Psoas muscle (tissue), 8 donors: ENCODE data around the gene SMURF2. TPM values are rescaled to one million over a fixed set of nuclear protein-coding genes. Genes with fewer than 3 reads are reported as not detected.

Experiments used
- ATAC-seq, 4 donors: fragments of 200-7000 bp; cut with Tn5 transposase; one replicate each; pipeline ENCODE4 v1.9.1; 2020; ENCODE audit warnings: moderate library complexity in 3 of 4, mild to moderate bottlenecking in 2 of 4
- DNase-seq, 2 donors: peaks; one replicate each; pipeline ENCODE4 v3.0.0-alpha.2; 2020
- H3K27ac ChIP-seq: fragments of 200-600 bp; one replicate; pipeline ENCODE4 v1.8.0; 2022
- H3K27me3 ChIP-seq, 3 donors: fragments of 200-600 bp in 1 of 3; one replicate each; pipeline versions ENCODE4 v1.6.1 to v1.8.0; 2013 to 2022; ENCODE audit warnings: low read length in 2 of 3, mild to moderate bottlenecking in 2 of 3, moderate library complexity in 1 of 3; ENCODE audit not compliant: insufficient read depth in 3 of 3
- H3K36me3 ChIP-seq, 2 donors: fragments of 200-600 bp in 1 of 2; one replicate each; pipeline versions ENCODE4 v1.6.1 to v1.8.0; 2013 to 2022; ENCODE audit warnings: low read depth in 1 of 2, mild to moderate bottlenecking in 1 of 2, moderate library complexity in 1 of 2; ENCODE audit not compliant: insufficient read depth in 1 of 2
- H3K4me1 ChIP-seq: fragments of 200-600 bp; one replicate; pipeline ENCODE4 v1.8.0; 2022
- H3K4me3 ChIP-seq: fragments of 200-600 bp; one replicate; pipeline ENCODE4 v1.8.0; 2022; ENCODE audit warnings: mild to moderate bottlenecking
- H3K9me3 ChIP-seq: fragments of 200-600 bp; one replicate; pipeline ENCODE4 v1.8.0; 2022
- WGBS, 3 donors: extraction: QIAGEN DNeasy Blood & Tissue Kit; methylation state at CpG; one replicate each; pipeline versions ENCODE4 v1.1.6 to v1.1.7; 2013; 5-methylcytosine and 5-hydroxymethylcytosine counted together
- intact Hi-C, 2 donors: fragments of 100-400 bp; cut with DNase I; formaldehyde crosslinking; loops; one replicate each; pipeline versions ENCODE4 v1.11.0 to v1.14.2; 2022
- polyA plus RNA-seq, 3 donors: library from polyadenylated mRNA; stranded (reverse); fragments of 200-250 nt; gene quantifications; one replicate each; pipeline ENCODE4 v1.2.3, GENCODE V29; 2013
- total RNA-seq, 4 donors: library from RNA; stranded (reverse); fragmentation: NEBNext Ultra II Directional in 2 of 4; extraction: Animal tissue kit (Norgen Biotek cat#: 25700) in 2 of 4; gene quantifications; one replicate each; pipeline versions ENCODE4 v1.2.1 to v1.2.4, GENCODE V29; 2021 to 2023
- TF ChIP-seq, protein P1 (sequence below): fragments of 200-600 bp; IDR thresholded peaks from one replicate; pipeline ENCODE4 v1.8.0; 2022; ENCODE audit warnings: antibody characterized with exemption
- donor health status: healthy with polysubstance abuse.
- donor health status: DM: no; HTN: no; CAD: no; lungs with moderate emphysema.
- donor health status: Bipolar disorder and iron deficiency.
- donor health status: healthy.
- donor health status: DM: yes; HTN: yes; CAD: no.
- donor health status: DM: no; HTN: no; CAD: no.
- donor health status: DM: no; HTN: no; CAD: no.
- donor health status: DM: yes; HTN: yes; CAD: no.

Gene SMURF2
- total and polyA plus RNA-seq, 7 donors = 4.3 to 12.0 (median 8.3) TPM

DNA sequence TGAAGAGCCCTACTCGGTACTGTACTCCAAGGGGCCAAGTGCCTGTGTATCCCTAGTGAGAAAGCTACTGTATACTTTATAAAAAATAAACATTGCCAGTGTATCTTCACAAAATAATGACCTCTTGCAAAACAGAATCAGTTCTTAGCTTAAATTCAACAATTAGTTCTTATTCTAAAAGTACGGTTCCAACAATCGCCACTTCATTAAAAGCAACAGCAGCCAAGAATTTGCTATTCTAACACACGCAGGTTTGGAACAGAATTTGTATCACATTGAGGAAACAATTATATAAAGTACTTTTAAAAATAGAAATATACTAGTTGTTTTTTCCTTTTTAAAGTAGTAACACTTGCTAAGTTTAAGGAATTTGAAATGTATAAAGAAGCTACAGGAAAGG, 106.8 kb downstream of the SMURF2 start:
- Histone ChIP-seq H3K4me1 (no peaks in the 10 kb centered on the region), H3K4me3 (no peak overlapping the region), H3K9me3 (no peaks in the 10 kb centered on the region), H3K36me3 (peaks cover 2 to 87% of the 10 kb centered on the region in 2 donors), H3K27ac (no peak overlapping the region), H3K27me3 (no peaks in the 10 kb centered on the region)
- DNase-seq (no peak), ATAC-seq (no peak)
- WGBS, 3 donors = 83 to 86% (median 86%) methylated on average over 4 of the region's 4 CpGs
- TF ChIP-seq, protein P1, sequence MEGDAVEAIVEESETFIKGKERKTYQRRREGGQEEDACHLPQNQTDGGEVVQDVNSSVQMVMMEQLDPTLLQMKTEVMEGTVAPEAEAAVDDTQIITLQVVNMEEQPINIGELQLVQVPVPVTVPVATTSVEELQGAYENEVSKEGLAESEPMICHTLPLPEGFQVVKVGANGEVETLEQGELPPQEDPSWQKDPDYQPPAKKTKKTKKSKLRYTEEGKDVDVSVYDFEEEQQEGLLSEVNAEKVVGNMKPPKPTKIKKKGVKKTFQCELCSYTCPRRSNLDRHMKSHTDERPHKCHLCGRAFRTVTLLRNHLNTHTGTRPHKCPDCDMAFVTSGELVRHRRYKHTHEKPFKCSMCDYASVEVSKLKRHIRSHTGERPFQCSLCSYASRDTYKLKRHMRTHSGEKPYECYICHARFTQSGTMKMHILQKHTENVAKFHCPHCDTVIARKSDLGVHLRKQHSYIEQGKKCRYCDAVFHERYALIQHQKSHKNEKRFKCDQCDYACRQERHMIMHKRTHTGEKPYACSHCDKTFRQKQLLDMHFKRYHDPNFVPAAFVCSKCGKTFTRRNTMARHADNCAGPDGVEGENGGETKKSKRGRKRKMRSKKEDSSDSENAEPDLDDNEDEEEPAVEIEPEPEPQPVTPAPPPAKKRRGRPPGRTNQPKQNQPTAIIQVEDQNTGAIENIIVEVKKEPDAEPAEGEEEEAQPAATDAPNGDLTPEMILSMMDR = no peak
- intact Hi-C loops = no loop called here

DNA sequence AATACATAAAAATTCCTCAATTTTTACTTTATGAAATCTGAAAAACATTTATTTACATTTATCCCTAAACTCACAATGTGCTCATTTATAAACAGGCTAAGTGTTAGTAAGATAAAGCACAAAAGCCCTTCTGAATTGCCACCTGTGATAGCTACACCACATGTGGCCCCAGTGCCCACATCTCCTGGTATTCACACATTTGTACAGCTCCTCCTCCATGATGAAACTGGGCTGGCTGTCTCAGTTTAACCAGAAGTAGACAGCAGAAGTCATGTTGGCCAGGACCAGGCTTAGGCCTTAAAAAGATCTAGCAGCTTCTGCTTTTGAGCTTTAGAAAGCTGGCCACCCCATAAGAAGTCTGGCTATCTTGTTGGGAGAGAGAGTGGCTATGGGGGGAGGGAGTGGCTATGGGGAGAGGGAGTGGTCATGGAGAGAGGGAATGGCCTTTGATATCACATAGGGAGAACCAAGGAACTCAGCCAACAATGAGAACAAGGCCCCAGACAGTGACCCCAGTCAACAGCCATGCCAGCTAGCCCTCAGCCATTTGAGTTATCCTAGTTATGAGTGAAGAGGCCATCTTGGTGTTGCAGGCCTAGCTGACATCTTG, 108.0 kb downstream of the SMURF2 start:
- no peaks in the 10 kb centered on the region for H3K27me3 ChIP-seq
- peaks cover 2 to 87% of the 10 kb centered on the region in 2 donors for H3K36me3 ChIP-seq
- ATAC-seq = no peak
- H3K27ac ChIP-seq = no peak overlapping the region
- H3K4me3 ChIP-seq = no peak overlapping the region
- H3K4me1 ChIP-seq = no peaks in the 10 kb centered on the region
- DNase-seq = no peak
- no peaks in the 10 kb centered on the region for H3K9me3 ChIP-seq
- intact Hi-C loops = no loop called here
- TF ChIP-seq, protein P1 = no peak

DNA sequence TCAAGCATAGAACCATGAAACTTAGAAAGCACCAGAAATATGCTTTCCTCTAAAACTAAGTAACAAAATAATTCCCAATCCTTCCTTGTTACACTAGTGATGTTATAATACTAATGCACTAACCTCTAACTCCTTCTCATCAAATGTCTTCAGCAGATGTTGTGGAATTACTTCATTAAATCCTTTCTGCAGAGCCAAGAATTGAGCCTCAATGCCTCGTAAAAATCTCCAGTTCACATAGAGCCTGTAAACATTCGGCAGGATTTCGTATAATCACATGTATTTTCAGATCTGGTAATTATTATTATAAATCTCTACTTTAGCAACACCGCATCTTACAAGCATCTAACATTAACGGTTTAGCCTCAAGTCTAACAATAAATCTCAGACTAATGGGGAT, 110.6 kb downstream of the SMURF2 start:
- no peaks in the 10 kb centered on the region for H3K4me1 ChIP-seq
- H3K27ac ChIP-seq = no peak overlapping the region
- H3K36me3 ChIP-seq = peaks cover 9 to 96% of the 10 kb centered on the region in 2 donors
- 72 to 78% (median 76%) methylated on average over 5 of the region's 5 CpGs for WGBS, 3 donors
- TF ChIP-seq, protein P1 = no peak
- DNase-seq (no peak), ATAC-seq (no peak)
- intact Hi-C loops = no loop called here
- no peaks in the 10 kb centered on the region for H3K27me3 ChIP-seq
- no peak overlapping the region for H3K4me3 ChIP-seq
- H3K9me3 ChIP-seq = no peaks in the 10 kb centered on the region

DNA sequence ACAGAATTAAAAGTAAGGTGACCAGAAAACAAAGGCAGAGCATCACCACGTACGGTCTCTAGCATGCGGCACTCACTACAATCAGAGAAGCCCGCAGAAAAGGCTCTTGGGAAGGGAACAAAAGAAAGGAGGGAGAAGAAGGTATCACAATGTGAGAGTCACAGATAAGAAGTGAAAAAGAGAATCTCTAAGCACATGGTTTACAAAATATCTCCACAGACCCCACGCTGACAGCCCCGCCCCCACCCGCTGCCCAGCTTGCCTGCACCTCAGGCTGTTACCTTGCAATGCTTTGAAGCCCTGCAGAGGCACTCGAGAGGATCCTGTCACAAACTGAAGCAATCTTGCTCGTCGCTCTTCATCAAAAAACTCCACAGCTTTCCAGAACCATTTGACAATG, 114.8 kb downstream of the SMURF2 start:
- TF ChIP-seq, protein P1 = no peak
- Histone ChIP-seq H3K27me3 (no peaks in the 10 kb centered on the region), H3K27ac (no peak overlapping the region), H3K4me3 (no peak overlapping the region), H3K9me3 (no peaks in the 10 kb centered on the region), H3K4me1 (no peaks in the 10 kb centered on the region), H3K36me3 (peaks cover 10 to 94% of the 10 kb centered on the region in 2 donors)
- intact Hi-C loops = no loop called here
- no peak for ATAC-seq
- WGBS, 3 donors = 81 to 90% (median 82%) methylated on average over 10 of the region's 10 CpGs
- no peak for DNase-seq

DNA sequence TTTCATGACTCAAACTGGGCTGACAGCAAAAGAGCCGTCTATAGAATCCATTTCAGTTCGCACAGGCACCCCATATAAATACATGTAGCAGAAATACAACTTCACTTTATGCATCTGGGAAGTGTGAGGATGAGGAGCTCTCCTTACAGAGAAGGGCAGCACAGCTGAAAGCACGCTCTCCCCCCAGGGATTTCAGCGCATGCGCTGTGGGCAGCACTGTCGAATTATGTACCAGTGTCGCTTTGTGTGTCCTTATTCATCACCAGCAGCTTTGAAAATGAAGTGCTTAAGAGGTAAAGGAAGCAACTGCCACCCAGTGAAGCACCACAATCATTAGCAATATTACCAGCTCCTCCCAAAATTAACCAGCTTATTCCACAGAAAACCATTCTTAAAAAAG, 115.4 kb downstream of the SMURF2 start:
- Histone ChIP-seq H3K4me1 (no peaks in the 10 kb centered on the region), H3K9me3 (no peaks in the 10 kb centered on the region), H3K27me3 (no peaks in the 10 kb centered on the region), H3K4me3 (no peak overlapping the region), H3K36me3 (peaks cover 10 to 94% of the 10 kb centered on the region in 2 donors), H3K27ac (no peak overlapping the region)
- WGBS, 3 donors = 73 to 81% (median 78%) methylated on average over 7 of the region's 7 CpGs
- ATAC-seq (no peak), DNase-seq (no peak)
- intact Hi-C loops = no loop called here
- TF ChIP-seq, protein P1 = no peak
